Measurements from ENCODE around the gene APLP1.
A peak's percentile ranks its signal among the peaks of the same experiment; 100 is the strongest.
"Not testable (repeated sequence)": the region's sequence is repeated elsewhere in the genome, so short reads cannot be mapped to it uniquely, and the experiment has no call there.

The APLP1 gene

DNA sequence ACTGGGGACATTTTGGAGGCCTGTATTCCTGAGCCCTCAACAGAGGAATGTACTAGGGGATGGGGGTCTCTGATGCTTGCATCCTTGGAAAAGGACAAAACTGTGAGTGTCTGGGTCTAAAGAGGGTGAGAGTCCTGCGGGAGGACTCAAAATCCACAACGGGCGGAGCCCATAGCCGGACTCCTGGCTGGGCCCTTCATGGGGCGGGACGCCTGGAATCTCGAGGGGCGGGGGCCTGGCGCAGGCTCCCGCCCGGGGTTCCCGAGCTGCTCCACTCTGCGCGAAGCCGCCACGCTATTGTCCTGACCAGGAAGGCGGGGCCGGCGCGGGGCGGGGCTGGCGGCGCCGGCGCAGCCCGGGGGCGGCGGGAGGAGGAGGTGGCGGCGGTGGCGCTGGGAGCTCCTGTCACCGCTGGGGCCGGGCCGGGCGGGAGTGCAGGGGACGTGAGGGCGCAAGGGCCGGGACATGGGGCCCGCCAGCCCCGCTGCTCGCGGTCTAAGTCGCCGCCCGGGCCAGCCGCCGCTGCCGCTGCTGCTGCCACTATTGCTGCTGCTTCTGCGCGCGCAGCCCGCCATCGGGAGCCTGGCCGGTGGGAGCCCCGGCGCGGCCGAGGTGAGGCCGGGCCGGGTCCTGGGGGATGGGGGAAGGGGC is at the start of gene APLP1:
APLP1 (plus strand) TSS at position 403 of the 651 bp plus-strand sequence; CDS start at position 466, 63 bp downstream.
- peak; percentile 62 for DNase-seq (ENCODE audit: low read depth)

DNA sequence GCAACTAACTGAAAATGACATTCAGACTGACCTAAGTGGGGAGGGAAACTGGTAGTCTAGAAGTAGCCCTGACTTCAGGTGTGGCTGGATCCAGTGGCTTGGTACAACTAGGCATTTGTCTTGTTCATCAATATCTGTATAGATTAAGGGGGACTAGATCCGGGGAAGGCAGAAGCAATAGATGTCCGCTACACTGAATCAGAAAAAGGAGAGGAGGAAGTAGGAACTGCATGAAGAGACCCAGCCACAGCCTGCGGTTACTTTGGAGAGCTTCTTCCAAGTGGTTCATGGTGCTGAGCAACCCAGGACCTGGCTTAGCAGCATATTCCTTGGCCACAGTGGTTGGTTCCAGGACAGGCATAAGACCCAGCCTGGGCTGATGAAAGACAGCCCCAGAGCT is 45.8 kb upstream of the APLP1 start:
- DNase-seq (ENCODE audit: low read depth): no peak

DNA sequence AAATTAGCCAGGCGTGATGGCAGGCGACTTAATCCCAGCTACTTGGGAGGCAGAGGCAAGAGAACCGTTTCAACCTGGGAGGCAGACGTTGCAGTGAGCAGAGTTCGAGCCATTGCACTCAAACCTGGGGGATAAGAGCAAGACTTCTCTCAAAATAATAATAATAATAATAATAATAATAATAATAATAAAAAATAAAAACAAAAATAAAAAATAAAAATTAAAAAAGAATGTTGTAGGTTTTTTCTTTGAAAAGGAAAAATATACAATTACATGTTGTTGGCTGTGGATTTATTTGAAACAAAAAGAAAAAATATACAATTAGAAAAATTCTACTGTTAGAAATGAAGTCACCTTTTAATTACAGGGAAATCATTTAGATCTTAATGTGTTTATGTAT is 44.2 kb upstream of the APLP1 start:
- no peak for DNase-seq (ENCODE audit: low read depth)

- DNase-seq (ENCODE audit: low read depth): no peak
Observed at GRCh38 chr19:35828692-35829301, 39.6 kb upstream of the APLP1 start.

DNA sequence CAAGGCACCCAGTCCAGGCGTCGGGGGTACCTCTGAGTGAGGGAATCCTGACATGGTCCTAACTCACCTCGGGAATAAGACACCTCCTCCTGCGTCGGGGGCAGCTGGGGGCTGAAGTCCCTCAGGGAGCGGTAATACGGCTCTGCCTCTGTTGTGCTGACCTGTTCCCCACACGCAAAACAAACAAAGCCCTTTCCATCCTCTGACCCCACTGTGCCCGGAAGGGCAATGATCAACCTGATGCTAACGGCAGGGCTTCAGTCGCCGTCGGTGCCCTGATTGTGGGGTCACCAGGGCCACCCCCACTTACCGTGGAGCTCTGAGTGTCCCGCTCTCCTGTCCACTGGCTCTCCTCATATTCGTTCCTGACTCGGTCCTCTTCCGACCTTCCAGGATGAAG is 37.4 kb upstream of the APLP1 start:
- DNase-seq (ENCODE audit: low read depth): no peak

DNA sequence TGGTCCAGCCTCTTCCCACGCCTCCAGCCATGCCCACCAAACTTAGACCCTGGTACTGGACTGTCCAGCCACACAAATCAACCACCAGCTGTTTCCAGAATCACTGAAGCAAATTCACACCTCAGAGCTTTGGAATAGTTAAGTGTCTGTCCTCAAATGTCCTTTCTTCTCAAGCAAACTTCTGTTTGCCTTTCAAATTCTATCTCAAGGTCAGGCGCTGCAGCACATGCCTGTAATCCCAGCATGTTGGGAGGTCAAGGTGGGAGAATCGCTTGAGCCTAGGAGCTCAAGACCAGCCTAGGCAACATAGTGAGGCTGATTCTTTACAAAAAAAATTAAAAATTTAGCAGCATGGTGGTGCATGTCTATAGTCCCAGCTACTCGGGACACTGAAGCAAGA is 36.3 kb upstream of the APLP1 start:
- DNase-seq (ENCODE audit: low read depth): no peak

DNA sequence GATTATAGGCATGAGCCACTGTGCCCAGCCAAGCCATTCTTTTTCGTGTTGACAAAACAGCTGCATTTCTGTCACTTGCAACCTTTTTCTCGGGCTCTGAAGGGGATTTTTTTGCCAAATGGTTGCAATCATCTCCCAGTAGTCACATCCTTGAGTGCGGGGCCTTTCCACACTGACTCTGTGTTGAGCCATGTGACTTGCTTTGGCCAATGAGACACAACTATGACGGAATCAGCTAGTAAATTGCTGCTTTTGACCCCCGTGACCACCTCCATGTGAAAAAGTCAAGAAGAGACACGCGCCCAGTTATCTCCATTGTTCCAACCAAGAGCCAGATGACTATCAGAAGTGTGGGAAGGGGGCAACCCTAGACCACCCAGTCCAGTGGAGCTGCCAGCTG is 34.4 kb upstream of the APLP1 start:
- DNase-seq (ENCODE audit: low read depth): no peak

GRCh38 chr19:35836096-35836495 is 32.3 kb upstream of the APLP1 start:
- DNase-seq (ENCODE audit: low read depth): not testable (repeated sequence)

DNA sequence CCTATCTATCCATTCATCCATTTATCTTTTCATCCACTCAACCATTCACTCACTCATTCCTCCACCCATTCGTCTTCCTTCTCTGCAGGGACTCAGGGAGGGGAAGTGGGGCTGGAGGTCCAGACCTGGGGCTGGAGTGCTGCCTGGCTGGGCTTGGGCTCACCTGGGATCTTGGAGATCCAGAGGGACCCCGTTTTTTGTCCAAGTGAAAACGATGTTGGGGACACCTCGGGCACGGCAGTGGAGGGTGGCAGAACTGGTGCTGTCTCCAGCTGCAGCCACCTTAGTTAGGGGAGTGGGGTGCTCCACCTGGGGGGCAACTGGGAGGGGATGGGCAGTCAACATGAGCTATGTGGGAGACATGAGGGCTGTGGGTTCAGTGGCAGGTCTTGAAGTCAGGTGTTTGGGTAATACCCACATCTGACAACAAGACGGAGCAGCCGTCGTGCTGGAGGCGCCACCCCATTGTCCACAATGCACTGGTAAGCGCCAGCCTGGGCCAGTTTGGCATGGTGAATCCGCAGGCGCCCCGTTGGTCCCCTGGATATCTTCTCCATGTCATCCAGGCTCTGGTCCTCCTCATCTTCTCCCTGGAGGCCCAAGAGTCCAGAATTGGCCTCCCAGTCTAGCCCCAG is 26.3 kb upstream of the APLP1 start:
- no peak for DNase-seq (ENCODE audit: low read depth)

- no peak for DNase-seq (ENCODE audit: low read depth)
Observed at GRCh38 chr19:35842666-35843272, 25.6 kb upstream of the APLP1 start.

DNA sequence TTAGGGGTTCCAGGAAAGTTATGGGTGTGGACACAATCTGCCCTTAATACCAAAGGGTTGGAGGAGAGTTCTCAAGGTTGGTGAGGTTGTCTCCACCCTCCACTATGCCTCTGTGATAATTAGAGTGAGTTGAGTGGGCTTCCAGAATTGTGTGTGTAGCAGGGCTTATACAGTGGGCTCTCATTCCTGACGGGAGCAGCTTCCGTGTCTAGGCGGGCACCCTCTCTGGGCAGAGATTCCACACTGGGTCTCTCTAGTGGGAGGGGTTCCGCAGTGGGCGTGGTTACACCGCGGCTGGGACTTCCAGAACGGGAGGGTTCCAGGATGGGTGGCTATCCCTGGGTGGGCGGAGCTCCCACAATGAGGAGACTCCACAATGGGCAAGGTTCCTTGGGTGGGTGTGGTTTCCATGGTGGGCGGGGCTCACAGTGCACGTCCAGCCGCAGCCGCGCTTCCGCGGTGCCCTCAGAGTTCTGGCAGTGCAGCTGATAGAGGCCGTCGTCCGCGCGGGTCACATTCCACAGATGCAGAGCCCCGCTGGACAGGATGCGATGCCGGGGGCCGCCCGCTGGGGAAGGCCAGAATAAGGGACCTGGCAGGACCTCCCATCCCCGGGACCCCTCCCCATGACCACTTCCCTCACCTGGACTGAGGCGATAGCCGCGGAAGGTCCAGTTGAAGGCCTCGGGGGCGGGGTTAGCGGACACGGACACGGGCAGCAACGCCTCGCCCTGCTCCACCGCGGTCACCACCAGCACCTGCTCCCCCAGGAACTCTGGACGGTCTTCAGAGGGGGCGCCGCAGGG is 24.5 kb upstream of the APLP1 start:
- DNase-seq (ENCODE audit: low read depth): no peak

DNA sequence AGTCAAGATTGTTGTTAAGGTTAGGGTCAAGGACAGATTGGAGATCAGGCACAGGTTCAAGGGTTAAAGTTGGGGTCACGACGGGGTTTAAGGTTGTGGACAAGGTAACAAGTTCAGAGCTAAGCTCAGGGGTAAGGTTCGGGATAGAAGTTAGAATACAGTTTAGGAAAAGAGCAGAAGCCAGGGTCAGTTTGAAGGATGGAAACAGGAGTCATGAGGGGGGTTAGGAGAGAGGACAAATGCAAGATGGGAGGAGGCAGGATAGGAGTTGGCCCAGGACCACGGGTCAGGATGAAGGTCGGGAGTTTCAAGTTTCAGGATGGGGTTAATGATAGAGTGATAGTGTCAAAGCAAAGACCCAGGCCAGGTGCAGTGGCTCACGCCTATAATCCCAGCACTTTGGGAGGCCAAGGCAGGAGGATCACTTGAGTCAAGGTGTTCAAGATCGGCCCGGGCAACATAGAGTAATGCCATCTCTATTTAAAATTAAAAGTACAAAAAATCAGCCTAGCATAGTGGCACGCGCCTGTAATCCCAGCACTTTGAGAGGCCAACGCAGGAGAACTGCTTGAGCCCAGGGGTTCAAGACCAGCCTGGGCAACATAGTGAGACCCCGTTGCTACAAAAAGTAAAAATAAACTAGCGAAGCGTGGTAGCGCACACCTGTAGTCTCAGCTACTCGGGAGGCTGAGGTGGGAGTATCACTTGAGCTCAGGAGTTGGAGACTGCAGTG is 23.7 kb upstream of the APLP1 start:
- no peak for DNase-seq (ENCODE audit: low read depth)

GRCh38 chr19:35845215-35846037 is 22.9 kb upstream of the APLP1 start:
- no peak for DNase-seq (ENCODE audit: low read depth)

DNA sequence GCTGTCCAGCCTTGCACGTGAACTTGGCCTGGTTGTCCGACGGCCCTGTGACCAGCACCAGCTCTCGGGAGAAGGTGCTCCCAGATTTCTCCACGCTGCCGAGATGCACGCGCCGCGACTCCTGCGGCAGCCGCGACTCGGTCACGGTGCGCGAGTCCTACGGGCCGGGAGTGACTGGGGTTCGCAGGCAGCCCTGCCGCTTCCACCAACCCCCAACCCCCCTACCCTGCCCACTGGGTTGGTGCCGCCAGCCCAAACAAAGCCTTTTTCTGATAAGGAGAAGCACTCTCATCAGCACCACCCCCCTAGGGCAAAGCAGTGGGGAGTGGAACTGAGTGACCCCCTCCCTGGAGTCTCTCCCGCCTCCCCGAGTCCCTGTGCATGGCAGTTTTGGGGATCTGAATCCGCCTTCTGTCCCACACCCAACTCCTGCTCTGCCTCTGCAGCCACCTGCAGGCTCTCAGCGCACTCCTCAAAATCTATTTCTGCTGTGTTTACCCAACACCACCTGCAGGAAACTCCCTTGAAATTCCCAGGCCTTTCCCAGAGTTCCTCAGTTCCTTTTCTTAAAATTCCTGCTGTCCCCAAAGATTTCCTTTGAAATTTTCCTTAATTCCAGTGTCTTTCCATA is 22.2 kb upstream of the APLP1 start:
- no peak for DNase-seq (ENCODE audit: low read depth)

DNA sequence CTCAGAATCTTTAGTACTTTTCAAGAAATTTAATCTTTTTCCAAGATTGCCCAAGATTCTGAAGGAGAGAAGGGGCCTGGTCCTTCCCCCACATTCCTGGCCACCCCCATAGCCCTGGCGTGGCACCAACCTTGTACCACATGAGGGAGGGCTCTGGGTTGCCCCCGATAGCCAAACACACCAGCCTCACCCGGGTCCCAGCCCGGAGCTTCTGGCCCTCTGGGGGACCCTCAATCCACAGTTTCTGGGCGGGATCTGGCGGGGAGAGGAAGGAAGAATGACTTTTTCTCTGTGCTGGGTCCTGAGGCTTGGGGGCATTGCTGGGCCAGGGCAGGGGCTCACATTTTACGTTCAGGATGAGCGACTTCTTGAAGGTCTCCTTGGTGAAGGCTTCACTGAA is 20.5 kb upstream of the APLP1 start:
- DNase-seq (ENCODE audit: low read depth): no peak

DNA sequence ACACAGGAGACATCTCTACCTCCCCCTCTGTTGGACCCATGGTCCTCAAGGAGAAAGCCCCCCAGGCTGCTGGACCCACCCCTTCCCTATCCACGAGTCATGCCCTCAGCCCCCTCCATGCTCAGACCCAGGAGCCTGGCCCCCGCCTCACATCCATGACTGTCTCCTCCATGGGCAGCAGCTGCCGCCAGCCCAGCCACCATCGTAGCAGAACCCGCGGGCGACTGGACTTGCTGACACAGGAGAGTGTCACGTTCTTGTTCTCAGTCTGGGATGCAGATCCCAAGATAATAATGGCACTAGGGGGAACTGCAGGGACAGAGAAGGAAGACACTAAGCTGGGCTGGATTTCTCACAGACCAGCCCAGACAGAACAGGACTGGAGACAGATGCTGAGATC is 19.9 kb upstream of the APLP1 start:
- no peak for DNase-seq (ENCODE audit: low read depth)

DNA sequence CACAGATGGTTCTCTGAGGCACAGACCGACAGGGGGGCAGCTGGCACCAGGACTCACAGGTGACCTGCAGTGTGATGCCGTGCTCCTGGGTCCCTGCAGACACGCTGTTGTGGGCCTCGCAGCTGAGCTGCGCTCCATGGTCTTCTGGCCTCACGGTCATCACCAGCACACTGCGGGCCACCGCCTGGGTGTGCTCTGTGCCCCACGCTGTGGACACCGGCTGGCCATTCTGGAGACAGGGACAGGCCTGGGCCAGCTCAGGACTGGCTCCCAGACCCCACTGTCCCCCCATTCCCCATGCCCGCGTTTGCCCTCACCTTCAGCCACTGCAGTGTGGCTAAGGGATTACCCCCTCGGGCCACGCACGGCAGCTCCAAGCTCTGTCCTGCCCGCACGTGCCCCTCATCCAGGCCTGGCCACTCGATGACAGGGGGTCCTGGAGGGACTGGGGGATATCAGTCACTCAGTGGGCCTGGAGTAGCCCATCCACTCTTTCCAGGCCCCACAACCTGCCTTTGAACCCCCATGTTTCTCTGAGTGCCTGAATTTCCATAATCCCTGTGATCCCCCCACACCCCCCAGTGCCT is 19.4 kb upstream of the APLP1 start:
- DNase-seq (ENCODE audit: low read depth): no peak

GRCh38 chr19:35851213-35852028 is 17.0 kb upstream of the APLP1 start:
- no peak for DNase-seq (ENCODE audit: low read depth)
